ENCODE data around the gene UPF3A. TPM values are rescaled to one million over a fixed set of nuclear protein-coding genes. Genes with fewer than 3 reads are reported as not detected.
A peak's percentile ranks its signal among the peaks of the same experiment; 100 is the strongest.

UPF3A gene
- total and polyA plus RNA-seq, 9 of the 15 experiments (the other 6 are each of a cell fraction or from before 2014, with no cell fraction given) = 15.6 to 76.5 (median 40.9) TPM

DNA sequence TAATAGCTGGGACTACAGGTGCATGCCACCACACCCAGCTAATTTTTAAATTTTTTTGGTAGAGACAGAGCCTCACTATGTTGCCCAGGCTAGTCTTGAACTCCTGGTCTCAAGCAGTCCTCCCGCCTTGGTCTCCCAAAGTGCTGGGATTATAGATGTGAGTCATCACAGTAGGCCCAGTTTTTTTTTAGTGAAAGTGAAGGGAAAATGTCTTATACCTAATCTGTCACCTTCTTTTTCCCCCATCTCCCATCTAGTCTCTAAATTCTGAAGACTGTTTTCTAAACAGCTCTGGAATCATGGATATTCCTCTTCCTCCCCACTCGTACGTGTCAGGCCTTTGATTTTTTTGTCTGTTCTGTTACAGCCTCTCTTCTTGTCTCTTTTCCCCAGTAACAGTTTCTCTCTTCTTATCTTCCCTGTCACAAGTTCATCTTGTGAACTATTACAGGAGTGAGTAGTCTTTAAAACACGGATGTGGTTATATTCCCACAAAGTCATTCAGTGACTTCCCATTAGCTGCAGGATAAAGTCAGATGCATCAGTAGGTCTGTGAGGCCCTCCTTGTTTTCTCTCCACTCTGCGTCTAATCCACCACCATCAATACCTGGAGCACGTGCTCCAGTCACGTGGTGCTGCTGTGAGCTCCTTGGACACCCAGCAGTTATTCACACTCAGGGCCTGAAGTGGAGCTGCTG is 43.8 kb upstream of the UPF3A start (continued):
- TF ChIP-seq, protein P1, sequence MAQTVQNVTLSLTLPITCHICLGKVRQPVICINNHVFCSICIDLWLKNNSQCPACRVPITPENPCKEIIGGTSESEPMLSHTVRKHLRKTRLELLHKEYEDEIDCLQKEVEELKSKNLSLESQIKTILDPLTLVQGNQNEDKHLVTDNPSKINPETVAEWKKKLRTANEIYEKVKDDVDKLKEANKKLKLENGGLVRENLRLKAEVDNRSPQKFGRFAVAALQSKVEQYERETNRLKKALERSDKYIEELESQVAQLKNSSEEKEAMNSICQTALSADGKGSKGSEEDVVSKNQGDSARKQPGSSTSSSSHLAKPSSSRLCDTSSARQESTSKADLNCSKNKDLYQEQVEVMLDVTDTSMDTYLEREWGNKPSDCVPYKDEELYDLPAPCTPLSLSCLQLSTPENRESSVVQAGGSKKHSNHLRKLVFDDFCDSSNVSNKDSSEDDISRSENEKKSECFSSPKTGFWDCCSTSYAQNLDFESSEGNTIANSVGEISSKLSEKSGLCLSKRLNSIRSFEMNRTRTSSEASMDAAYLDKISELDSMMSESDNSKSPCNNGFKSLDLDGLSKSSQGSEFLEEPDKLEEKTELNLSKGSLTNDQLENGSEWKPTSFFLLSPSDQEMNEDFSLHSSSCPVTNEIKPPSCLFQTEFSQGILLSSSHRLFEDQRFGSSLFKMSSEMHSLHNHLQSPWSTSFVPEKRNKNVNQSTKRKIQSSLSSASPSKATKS (CRISPR knock-in tag; IDR thresholded peaks at IDR 0.05) = no peak
- TF ChIP-seq FOXK2 (conservative IDR thresholded peaks at IDR 0.05 in 1 of 2, IDR thresholded peaks at IDR 0.05 in 1 of 2; ENCODE audit: low read depth in 2 of 2) (peak; percentile 63 to 68), MAFK (IDR thresholded peaks at IDR 0.05; ENCODE audit: low read length) (no peak), CBFB (CRISPR knock-in tag; IDR thresholded peaks at IDR 0.05) (no peak), NONO (IDR thresholded peaks at IDR 0.05; ENCODE audit: low read depth in 2 of 2, low read length in 1 of 2) (no peak), XRCC5 (IDR thresholded peaks at IDR 0.05; ENCODE audit: low read depth, low read length) (no peak), CBX1 (IDR thresholded peaks at IDR 0.05; ENCODE audit: low read depth) (no peak), ELF4 (CRISPR knock-in tag; IDR thresholded peaks at IDR 0.05) (no peak), JUNB (CRISPR knock-in tag; conservative IDR thresholded peaks at IDR 0.05) (no peak), MEIS2 (IDR thresholded peaks at IDR 0.05; ENCODE audit: partially characterized antibody) (peak; percentile 46), ZBTB7A (IDR thresholded peaks at IDR 0.05; ENCODE audit: borderline replicate concordance, control insufficient read depth, low read depth, low read length) (no peak), PHF21A (IDR thresholded peaks at IDR 0.05; ENCODE audit: borderline replicate concordance, low read depth) (no peak), LCOR (CRISPR knock-in tag; IDR thresholded peaks at IDR 0.05) (peak; percentile 35; the same call in 1 of the 2 replicates), JUND (IDR thresholded peaks at IDR 0.05; ENCODE audit: borderline replicate concordance, low read depth, low read length) (peak; percentile 39; the same call in 1 of the 2 replicates), JUND (tag; IDR thresholded peaks at IDR 0.05; ENCODE audit: borderline replicate concordance, low read depth, low read length) (peak; percentile 18; the same call in 1 of the 3 replicates), RAD21 (CRISPR knock-in tag; conservative IDR thresholded peaks at IDR 0.05 in 1 of 2, IDR thresholded peaks at IDR 0.05 in 1 of 2) (no peak), EWSR1 (IDR thresholded peaks at IDR 0.05; ENCODE audit: borderline replicate concordance, low read depth, partially characterized antibody) (no peak)
- TF ChIP-seq, protein P2, sequence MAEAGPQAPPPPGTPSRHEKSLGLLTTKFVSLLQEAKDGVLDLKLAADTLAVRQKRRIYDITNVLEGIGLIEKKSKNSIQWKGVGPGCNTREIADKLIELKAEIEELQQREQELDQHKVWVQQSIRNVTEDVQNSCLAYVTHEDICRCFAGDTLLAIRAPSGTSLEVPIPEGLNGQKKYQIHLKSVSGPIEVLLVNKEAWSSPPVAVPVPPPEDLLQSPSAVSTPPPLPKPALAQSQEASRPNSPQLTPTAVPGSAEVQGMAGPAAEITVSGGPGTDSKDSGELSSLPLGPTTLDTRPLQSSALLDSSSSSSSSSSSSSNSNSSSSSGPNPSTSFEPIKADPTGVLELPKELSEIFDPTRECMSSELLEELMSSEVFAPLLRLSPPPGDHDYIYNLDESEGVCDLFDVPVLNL (CRISPR knock-in tag; IDR thresholded peaks at IDR 0.05; ENCODE audit: low read depth) = no peak
- TF ChIP-seq, protein P3, sequence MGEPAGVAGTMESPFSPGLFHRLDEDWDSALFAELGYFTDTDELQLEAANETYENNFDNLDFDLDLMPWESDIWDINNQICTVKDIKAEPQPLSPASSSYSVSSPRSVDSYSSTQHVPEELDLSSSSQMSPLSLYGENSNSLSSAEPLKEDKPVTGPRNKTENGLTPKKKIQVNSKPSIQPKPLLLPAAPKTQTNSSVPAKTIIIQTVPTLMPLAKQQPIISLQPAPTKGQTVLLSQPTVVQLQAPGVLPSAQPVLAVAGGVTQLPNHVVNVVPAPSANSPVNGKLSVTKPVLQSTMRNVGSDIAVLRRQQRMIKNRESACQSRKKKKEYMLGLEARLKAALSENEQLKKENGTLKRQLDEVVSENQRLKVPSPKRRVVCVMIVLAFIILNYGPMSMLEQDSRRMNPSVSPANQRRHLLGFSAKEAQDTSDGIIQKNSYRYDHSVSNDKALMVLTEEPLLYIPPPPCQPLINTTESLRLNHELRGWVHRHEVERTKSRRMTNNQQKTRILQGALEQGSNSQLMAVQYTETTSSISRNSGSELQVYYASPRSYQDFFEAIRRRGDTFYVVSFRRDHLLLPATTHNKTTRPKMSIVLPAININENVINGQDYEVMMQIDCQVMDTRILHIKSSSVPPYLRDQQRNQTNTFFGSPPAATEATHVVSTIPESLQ (CRISPR knock-in tag; IDR thresholded peaks at IDR 0.05) = no peak
- TF ChIP-seq, protein P4, sequence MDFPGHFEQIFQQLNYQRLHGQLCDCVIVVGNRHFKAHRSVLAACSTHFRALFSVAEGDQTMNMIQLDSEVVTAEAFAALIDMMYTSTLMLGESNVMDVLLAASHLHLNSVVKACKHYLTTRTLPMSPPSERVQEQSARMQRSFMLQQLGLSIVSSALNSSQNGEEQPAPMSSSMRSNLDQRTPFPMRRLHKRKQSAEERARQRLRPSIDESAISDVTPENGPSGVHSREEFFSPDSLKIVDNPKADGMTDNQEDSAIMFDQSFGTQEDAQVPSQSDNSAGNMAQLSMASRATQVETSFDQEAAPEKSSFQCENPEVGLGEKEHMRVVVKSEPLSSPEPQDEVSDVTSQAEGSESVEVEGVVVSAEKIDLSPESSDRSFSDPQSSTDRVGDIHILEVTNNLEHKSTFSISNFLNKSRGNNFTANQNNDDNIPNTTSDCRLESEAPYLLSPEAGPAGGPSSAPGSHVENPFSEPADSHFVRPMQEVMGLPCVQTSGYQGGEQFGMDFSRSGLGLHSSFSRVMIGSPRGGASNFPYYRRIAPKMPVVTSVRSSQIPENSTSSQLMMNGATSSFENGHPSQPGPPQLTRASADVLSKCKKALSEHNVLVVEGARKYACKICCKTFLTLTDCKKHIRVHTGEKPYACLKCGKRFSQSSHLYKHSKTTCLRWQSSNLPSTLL (IDR thresholded peaks at IDR 0.05) = no peak

All from K562 (cell line).